GM12874 (cell line): Measurements from ENCODE around the gene GLIS1.

Experiments used
- TF ChIP-seq, protein P1 (sequence below): IDR thresholded peaks from 2 replicates; pipeline ENCODE4 v1.5.1; 2011; ENCODE audit warnings: low read depth, mild to moderate bottlenecking, control low read depth, low read length, moderate library complexity; ENCODE audit not compliant: insufficient read depth

GLIS1 gene

DNA sequence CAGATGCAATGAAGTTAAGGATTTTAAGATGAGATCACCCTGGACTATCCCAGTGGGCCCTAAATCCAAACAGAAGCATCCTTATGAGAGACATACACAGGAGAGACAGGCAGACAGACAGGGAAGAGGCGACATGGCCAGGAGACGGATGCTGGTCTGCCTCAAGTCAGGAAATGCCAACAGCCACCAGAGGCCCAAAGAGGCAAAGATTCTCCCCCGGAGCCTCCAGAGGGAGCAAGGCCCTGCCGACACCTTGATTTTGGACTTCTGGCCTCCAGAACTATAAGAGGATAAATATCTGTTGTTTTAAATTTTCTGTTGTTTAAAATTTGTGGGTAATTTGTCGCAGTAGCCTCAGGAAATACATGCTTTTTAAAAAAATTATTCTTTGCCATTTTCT lies 116.4 kb downstream of the GLIS1 start:
- TF ChIP-seq, protein P1, sequence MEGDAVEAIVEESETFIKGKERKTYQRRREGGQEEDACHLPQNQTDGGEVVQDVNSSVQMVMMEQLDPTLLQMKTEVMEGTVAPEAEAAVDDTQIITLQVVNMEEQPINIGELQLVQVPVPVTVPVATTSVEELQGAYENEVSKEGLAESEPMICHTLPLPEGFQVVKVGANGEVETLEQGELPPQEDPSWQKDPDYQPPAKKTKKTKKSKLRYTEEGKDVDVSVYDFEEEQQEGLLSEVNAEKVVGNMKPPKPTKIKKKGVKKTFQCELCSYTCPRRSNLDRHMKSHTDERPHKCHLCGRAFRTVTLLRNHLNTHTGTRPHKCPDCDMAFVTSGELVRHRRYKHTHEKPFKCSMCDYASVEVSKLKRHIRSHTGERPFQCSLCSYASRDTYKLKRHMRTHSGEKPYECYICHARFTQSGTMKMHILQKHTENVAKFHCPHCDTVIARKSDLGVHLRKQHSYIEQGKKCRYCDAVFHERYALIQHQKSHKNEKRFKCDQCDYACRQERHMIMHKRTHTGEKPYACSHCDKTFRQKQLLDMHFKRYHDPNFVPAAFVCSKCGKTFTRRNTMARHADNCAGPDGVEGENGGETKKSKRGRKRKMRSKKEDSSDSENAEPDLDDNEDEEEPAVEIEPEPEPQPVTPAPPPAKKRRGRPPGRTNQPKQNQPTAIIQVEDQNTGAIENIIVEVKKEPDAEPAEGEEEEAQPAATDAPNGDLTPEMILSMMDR: no peak

DNA sequence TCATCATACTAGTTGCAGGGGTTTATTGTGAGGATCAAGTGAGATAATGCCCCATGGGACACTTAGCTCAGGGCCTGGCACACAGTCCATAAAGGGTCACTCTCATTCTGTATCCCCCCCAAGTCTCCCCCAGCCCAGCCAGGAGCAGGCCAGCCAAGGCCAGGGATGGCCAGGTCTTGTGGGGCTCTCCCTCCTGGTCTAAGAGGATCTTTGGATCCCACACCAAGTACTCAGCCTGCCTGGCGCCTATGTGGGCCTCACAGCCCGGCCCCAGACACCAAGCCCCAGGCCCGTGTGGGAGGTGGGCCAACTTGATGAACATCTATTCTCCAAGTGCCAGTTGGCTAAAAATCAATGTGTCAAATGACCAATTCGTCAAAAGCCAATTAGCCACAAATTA lies 117.8 kb downstream of the GLIS1 start:
- TF ChIP-seq, protein P1: no peak

GRCh38 chr1:53620061-53620855 lies 118.7 kb downstream of the GLIS1 start:
- TF ChIP-seq, protein P1: no peak

DNA sequence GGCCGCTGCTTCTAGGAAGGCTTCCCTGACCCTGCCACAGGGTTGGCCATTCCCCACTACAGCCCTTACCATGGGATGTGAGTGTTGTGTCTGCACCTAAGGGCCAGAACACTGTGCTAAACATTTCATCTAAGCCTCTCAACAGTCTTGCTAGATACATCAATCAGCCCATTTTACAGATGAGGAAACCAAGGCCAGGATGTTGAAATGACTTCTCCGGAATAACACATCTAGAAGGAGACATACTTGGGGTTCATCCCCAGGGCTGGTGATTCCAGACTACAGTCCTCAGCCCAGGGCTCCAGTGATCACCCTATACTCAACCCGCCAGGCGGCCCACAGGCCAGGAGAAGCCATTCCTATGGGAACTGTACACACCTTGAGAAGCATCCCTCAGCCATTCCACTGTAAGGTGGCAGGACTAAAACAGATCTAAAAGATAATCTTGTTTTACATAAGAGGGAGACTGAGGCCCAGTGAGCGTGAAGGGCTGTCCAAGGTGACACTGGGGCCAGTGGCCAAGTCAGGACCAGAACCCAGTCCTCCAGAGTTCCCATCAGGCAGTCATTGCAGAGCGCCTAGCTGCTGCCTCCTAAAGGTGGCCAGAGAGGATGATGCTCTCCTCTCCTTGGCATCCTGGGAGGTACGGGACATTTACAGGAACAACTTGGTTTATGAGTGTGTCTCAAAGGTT lies 119.5 kb downstream of the GLIS1 start:
- TF ChIP-seq, protein P1: no peak

GRCh38 chr1:53618500-53619366 lies 120.2 kb downstream of the GLIS1 start:
- TF ChIP-seq, protein P1: no peak

DNA sequence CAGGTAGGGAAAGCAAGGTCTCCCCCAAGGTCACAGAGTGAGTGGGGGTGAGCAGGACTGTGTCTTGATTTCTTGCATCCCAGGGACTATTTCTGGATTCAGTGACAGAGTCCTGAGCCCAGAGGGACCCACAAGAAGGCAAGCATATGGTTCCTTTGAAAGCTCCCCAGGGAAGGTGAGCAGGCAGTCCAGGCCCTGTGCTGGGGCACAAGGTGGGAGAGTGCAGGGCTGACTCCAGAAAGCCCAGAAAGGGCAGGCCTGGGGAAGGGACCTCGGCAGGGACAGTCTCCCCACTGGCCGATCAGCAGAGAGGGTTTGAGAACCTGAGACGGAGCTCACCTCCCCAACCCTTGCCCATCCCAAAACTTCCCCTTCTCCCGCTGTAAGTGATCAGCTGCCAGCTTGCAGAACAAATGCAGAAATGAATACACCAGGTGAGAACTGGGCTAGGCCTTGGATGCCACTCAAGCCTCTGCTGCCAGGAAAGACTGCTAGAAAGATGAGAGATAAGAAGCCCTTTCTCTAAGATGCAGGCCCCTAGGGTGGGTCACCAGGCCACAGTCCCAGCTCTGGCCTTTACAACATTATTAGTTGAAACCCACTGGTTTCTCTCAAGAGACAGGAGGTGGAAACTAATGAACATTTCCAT lies 121.0 kb downstream of the GLIS1 start:
- TF ChIP-seq, protein P1: no peak
